Posterior vena cava (tissue), 2 donors: ENCODE results near the gene LRRC53. TPM values are rescaled to one million over a fixed set of nuclear protein-coding genes. Genes with fewer than 3 reads are reported as not detected.
A peak's percentile ranks its signal among the peaks of the same experiment; 100 is the strongest.

Experiments used
- DNase-seq: peaks from one replicate; pipeline ENCODE4 v3.0.0-alpha.2; 2020; ENCODE audit warnings: low spot score
- intact Hi-C, 2 donors: fragments of 100-400 bp; cut with DNase I; formaldehyde crosslinking; loops; one replicate each; pipeline versions ENCODE4 v1.14.1 to v1.14.2; 2022 to 2023
- total RNA-seq, 2 donors: library from RNA; stranded (reverse); fragmentation: NEBNext Ultra II Directional; extraction: Animal tissue kit (Norgen Biotek cat#: 25700); gene quantifications; one replicate each; pipeline ENCODE4 v1.2.1, GENCODE V29; 2021
- donor health status: DM: yes; HTN: yes; CAD: no.
- donor health status: DM: yes; HTN: yes; CAD: no.

The LRRC53 gene
- total RNA-seq, 2 donors from 2014 or later, result not detected

DNA sequence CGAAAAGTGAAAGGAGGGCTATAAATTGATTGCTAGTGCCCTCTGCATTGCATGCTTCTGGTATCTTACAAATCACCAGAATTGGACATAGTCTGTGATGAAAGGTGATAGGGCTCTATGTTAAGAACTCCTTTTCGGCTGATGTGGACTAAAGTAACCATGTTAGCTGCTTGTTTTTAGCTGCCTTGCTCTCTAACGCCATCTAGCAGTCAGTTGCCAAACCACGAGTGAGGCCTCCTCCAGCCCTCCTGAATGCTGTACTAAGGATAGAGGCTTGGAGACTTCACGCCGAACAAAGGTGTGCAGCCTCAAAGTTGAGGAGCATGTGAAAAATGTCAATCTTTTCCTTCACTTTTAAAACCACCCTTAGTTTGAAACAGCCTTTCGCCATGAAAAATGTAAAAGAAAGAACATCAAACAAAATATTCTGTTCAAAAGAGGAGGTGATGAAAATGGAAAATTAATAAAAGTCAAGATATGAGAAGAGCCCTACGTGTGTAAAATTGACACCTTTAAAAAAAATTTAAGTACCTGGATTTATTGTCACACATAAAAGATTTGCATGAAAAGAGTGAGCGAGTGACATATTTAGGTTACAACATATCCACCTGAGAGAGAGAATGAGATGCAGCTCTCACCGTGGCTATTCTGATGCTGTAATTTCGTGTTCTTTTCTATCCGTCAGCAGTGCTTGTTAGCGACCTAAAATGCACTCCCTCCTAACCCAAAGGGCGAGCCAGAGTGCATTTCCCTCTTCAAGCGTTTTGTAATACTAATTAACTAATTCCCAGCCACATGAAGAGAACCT lies 8.1 kb downstream of the LRRC53 start:
- DNase-seq, result no peak
- intact Hi-C loops, result no loop called here

DNA sequence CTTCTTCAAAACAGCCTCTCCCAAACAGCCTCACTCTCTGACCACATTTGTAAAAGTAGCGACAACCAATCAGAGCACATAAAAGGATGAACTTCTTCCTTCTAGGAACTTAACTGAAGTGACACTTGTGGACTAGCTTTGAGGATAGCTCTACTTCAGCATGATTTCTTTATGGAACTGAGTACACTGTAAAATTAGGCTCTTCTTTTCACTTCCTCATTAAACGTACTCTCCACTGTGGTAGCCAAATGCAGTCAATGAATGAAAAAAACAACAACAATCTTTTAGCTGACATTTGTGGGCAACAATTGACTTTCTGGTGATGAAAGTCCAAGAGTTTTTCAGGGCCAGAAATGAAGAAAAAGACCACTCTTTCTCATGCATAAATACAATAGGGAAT lies 9.6 kb downstream of the LRRC53 start:
- intact Hi-C loops, result no loop called here
- DNase-seq, result no peak

DNA sequence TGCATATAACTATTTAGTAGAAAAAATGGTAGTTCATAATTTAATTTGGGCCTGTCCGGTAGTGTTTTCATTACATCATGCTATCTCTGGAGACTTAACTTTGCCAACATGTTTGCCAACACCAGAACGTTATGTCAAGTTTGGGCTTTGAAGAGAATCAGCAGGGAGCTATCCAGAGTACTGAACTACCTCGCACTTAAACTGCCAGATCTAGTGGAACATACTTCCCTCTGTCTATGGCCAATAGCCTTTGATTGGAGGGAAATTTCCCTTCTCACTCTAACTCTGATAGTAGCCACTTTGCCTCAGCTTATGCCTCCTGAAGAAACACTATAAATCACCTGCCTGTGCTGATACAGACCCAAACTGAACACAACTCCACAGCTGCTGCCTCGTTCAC lies 10.0 kb downstream of the LRRC53 start:
- intact Hi-C loops, result no loop called here
- no peak for DNase-seq

DNA sequence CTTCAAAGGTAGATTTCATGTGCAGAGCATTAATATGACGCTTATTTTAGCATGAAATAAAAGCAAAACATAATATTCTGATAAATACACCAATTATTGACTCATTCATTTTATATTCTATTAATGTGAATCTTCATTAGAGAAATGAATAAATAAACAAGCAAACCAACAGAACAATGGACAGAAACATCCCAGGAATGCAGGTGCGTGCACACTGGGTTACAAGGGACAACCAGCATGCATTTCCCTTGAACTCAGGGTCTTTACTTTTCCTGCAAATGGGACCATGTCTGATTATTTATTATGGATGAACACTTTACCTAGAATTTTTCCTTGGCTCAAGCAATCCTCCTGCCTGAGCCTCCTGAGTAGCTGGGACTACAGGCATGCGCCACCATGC lies 13.5 kb downstream of the LRRC53 start:
- DNase-seq, result no peak
- intact Hi-C loops, result no loop called here

DNA sequence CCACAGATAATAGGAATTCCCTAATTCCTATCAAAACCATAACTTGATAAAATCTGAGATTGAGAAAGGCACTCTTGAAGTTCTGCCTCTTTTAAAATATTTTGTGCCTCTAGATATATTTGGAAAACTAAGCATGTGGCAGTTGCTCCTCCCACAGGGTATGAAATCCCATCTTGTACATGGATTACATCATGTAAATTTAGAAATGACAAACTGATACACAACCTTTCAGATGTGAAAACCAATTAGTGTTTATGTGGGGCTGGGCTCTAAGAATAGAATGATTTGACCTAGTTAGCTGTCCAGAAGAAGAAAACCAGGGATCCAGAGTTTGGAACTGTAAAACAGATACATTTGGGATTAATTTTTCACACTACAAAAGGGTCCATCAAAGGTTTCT lies 15.7 kb downstream of the LRRC53 start:
- intact Hi-C loops, result no loop called here
- DNase-seq, result no peak

DNA sequence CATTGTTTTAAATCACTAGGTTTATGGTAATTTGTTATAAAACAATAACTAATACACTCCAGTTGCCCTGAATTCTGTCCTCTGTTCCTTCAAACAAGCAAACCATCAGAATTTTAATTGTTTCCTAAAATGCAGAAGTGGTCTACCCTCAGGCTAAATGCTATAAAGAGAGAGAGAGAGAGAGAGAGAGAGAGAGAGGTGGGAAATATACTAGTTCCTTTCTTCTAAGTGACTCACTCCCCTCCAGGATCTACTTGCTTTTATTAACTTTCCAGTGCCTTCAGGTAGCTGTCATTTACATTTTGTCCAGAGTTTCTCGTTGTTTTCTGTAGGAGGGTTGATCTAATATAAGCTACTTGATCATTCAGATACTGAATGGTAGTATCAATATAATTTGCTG lies 26.4 kb downstream of the LRRC53 start:
- DNase-seq, result no peak
- intact Hi-C loops, result no loop called here

DNA sequence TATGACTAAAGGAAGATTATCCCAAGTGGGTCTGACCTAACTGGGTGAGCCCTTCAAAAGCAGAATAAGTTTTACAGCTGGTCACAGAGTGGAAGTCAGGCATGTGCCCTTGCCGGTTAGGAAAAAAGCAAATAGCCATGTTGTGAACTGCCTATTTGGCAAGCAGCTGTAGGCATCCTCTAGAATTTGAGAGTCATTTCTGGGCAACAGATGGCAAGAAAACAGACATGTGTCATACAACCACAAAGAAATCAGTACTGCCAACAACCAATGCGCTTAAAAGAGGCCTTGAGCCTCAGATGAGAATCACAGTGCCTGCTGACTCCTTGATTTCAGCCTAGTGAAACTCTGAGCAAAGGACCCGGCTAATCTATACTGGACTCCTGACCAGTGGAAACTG lies 26.8 kb downstream of the LRRC53 start:
- intact Hi-C loops, result no loop called here
- no peak for DNase-seq

DNA sequence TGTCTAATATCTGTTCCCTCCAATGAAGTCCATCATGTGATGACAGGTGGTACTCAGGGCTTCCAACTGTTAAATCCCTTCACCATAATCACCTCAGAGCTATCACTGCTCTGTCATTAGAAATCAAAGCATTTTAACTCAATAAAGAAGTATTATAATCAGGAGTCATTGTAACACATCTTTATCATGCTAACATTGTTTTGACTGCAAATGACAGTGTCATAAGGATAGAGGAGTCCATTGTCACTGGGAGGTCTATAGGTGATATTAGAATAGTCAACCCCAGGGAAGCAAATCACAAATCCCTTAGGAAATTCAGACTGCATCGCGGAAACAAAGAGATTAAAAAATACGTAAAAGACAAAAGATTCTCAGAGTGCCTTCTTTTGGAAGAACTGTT lies 30.8 kb downstream of the LRRC53 start:
- DNase-seq, result no peak
- intact Hi-C loops, result no loop called here

DNA sequence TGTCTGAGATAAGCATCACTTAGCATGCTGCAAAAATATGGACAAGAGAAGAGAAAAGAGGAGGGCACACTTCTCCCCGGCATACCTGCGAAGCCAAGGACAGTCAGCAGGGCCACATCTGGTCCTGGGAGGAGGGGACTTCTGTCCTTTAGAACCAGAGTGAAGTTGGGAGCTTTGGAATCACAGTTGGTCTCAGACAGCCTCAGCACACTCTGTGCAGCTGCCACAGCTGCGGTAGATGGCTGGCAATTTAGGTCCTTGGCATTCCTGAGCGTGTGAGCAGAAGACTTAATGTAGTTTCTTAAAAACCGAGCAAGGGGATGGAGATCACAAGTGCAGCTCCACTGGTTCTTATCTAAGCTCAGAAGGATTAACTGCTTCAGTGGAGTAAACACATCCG lies 32.3 kb downstream of the LRRC53 start:
- intact Hi-C loops, result no loop called here
- DNase-seq, result no peak

DNA sequence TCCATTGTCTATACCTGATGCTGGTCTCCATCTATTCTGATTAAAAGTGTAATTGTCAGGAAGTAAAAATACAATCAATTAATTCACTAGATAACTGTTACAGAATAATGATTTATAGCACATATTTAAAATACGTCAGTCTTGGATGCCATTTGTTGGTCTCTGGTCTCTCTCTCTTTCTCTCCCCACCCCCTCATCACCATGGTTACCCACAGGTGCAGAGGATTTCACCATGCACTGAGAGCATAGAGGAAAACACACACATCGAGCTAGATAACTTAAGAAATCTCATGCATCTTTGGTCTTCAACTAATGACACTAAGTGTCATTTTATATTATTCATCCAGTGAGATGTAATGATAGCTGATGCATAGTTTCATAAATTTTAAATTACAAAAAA lies 33.4 kb downstream of the LRRC53 start:
- intact Hi-C loops, result no loop called here
- no peak for DNase-seq

DNA sequence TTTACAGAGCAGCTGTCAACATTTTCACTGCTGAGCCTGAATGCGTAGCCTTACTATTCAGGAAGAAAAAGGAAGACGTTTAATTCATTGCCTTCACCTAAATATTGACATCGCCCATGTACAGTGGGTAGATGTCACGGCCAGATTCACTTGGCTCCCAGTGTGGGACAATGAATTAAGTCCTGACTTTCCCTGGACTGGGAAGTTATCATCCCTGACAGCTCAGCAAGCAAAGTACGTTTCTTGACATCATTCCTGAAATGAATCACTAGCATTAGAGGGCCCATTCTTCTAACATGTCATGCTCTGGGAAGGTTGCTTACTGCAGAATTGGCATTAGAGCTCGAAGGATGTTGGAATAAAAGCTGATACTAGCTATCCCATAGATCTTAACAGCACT lies 37.8 kb downstream of the LRRC53 start:
- intact Hi-C loops, result no loop called here

DNA sequence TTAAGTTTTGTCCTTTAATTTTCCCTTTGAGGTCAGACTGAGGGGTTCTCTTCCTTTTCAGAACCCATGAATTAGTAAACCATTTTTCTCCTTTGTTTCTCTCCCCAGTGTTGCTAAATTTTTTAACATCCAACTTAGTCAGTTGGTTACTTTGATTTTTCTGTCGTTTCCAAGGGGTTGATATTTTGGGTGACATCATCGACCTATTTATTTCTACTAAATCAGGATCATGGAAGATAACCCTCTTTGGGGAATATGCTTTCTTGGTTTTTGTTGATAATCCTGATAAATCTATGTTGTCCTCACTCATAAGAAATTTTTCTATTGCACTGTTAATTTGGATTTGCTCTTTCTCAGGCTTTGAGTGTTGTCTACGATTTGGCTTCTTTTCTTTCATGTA lies 40.9 kb downstream of the LRRC53 start:
- DNase-seq, result no peak
- intact Hi-C loops, result no loop called here

More for the DNA sequence above, 37.8 kb downstream of the LRRC53 start:
- DNase-seq, result no peak

DNA sequence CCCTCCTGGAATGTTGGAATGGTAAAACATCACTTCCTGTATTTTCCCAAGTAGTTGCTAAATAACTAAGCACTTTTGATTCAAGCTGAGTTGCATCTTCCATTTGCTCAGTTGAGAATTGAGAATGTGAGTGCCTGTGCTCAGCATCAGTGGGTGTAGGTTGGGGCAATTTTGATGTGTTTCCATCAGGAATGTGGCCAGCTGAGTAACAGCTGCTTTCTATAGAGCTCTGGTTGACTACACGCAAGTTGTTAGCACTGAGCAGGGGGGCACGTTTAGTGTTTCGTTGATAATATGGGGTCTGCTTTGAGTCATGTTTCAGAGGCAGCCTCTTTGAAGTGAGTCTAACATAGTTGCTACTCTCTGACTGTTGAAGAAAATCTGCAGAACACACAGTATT lies 41.5 kb downstream of the LRRC53 start:
- DNase-seq, result no peak

DNA sequence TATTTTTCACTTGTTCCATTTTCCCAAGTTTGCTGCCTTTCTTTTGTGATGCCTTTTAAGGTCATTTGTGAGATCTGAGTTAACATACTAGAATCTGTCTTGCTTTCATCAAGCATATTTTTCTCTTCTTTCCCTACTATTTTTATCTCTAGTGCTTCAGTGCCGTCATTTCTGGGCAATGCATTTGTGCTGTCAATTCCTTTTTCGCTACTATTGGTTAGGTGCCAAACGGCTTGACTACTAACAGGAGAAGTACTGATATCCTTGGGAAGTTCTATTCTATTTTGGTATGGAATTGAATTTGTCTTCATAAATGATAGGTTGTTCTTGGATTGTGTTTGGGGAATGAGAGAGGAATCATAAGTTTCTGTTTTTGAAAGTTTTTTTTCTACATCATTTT lies 42.2 kb downstream of the LRRC53 start:
- intact Hi-C loops, result no loop called here
- DNase-seq, result no peak

More for the DNA sequence above, 41.5 kb downstream of the LRRC53 start:
- intact Hi-C loops, result no loop called here

DNA sequence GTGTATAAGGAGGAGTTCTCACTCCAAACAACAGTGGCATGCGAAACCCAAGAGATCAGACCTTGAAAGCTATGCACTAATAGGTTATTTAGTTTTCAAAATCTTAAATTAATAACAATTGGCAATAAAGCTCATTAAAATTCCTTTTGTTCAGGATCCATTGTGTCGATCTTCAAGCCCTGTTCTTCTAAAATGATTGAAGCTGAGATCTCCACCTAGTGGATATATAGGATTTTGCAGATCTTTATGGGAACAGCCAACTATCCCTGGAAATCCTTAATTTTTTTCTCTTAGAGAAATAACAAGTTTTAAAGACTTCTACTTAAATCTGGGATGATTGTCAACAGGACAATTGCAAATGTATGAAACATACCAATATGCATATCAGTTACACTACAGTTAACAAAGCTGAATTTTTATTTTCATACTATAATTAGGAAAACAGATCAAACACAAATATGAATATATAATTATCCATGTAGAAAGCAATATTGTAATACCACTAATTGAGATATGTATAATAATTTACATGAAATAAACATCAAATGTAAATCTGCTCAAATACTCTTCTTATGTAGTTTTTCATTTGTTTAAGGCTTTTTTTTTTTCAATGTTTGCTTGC lies 43.3 kb downstream of the LRRC53 start:
- DNase-seq, result no peak
- intact Hi-C loops, result loop anchor here in 1 of 2 donors (10.0 kb wide), 1 partner anchor 274 kb away; the partner anchor contains the start of genes FPGT and LRRIQ3

DNA sequence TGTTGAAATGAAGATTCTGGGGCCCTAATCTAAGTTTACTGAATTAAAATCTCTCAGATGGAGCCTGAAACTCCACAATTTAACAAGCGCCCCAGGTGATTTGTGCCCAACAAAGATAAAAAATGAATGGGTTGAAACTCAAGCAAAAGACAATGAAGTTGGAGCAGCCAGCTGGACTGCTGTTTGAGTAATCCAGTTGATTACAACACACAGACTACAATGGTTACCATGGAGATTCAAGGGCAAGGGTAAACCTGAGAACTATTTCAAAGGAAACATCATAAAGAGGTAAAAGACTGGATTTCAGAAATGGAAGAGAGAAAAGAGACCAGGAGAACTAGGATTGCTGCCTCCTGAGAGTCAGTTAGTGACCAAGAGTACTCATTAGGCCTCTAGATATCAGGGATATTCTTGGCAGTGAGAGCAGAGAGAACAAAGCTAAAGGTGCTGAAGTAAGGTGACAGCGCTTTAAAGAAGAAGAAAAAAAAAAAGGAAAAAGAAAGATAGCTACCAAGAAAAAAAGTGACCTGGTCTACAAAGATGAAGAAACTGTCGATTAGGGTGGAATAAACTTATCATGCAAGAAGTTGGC lies 44.5 kb downstream of the LRRC53 start:
- intact Hi-C loops, result loop anchor here in 1 of 2 donors (10.0 kb wide), 1 partner anchor 273 kb away; the partner anchor contains the start of genes FPGT and LRRIQ3
- no peak for DNase-seq

DNA sequence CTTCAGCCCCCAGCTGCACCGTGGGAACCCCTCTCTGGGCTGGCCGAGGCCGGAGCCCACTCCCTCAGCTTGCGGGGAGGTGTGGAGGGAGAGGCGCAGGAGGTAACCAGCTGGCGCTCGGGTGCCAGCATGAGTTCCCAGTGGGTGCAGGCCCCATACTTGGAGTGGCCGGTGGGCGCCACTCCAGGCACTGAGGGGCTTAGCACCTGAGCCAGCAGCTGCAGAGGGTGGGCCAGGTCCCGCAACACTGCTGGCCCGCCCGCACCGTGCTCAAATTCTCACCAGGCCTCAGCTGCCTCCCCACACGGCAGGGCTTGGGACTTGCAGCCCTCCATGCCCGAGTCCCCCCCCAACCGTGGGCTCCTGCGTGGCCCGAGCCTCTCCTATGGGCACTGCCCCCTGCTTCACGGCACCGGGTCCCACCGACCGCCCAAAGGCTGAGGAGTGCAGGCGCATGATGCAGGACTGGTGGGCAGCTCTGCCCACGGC lies 47.2 kb downstream of the LRRC53 start:
- intact Hi-C loops, result loop anchor here in 1 of 2 donors (10.0 kb wide), 1 partner anchor 270 kb away; the partner anchor contains the start of genes FPGT and LRRIQ3
- peak; percentile 73 for DNase-seq

DNA sequence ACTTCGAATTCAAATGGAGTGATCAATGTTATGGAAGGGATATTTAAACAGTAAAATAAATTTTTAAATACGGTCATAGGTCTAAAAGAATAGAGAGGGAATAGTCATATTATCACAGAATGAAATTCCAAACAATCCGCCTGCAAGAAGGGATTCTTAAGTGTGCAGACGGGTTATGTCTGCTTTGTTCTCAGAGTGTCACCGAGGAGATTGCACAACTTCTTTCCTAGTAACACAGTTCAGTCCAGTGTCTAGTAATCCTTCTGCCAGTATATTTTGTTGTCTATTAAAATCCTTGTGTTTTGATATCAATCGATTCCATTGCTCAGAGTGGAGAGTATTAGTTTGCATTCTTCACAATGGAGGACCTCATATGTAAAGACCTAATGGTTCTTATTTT lies 48.4 kb downstream of the LRRC53 start:
- DNase-seq, result no peak
- intact Hi-C loops, result loop anchor here in 1 of 2 donors (10.0 kb wide), 1 partner anchor 269 kb away; the partner anchor contains the start of genes FPGT and LRRIQ3

DNA sequence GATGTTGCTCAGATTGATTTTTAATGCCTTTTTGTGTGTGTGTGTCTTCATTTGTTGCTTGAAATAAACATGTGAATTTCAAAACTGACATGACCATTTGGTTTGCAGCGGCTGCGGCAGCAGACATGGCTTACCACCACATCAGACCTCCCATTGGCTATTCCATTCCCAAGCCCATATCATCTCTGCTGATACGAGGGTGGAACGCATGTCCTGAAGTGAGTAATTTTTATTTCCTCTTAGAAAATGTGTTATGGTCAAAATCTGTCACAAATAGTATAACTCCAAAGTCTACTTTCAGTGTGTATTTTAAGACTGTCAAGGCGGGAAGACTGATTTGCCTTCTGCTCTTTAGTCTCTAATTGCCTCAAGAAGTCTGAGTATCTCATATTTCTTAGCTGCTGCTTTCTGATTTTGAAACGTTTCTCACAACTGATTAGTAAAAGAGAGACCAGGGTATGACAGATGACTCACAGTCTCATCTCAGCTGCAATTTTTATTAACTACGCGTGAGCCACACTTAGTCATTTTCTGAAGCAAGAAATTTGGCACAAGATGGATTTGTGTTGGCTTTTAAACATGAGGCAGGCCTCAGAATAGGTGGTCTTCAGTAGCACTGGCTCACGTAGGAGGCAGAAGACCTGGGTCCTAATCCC lies 49.0 kb downstream of the LRRC53 start:
- DNase-seq, result no peak

DNA sequence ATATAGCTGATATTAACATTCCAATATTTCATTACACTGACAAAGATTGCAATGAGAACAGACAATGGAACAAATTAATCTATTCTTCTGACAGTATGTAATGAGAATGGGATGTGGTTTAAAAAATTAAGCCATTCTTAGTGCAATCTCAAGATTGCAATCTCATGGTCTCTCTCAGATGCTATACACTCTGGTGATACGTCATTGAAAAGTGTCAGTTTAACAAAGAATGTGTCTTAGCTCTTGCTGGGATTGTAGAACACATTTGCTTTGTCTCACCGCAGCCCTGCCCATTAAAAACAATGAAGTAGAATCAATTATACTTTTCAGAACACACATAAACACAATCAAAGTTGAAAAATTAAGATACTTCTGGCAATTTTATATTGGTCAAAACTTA lies 55.2 kb downstream of the LRRC53 start:
- no peak for DNase-seq
- intact Hi-C loops, result no loop called here

More for the DNA sequence above, 49.0 kb downstream of the LRRC53 start:
- intact Hi-C loops, result loop anchor here in 1 of 2 donors (10.0 kb wide), 1 partner anchor 269 kb away; the partner anchor contains the start of genes FPGT and LRRIQ3
